DMS 273 (cell line): ENCODE results near the gene MRLN.
"Not testable (repeated sequence)": the region's sequence is repeated elsewhere in the genome, so short reads cannot be mapped to it uniquely, and the experiment has no call there.

ENCODE experiments used
- DNase-seq: peaks from one replicate; lab custom pipeline; 2025; ENCODE audit not compliant: unreplicated experiment; lab: John Stamatoyannopoulos, UW

The MRLN gene

GRCh38 chr10:59753267-59753666 lies at the start of gene MRLN:
Gene MRLN, minus strand, starts transcription at chr10:59753455.
- DNase-seq = peak; percentile 82

DNA sequence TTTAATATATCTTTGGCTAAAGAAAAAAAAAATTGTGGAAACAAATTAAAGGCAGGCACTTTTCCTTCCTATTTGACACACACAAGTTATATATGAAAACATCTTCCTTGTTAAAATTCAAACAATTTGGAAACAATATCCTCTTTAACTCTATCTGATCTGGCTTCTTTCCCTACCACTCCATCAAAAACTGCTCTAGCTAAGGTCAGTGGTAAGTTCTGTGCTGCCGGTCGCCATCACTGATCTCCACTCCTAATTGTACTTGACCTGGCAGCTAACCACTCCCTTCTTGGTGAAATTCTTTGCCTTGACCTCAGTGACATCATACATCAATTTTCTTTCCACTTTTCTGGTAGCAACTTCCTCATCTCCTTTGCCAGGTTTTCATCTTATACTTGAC lies 47.9 kb upstream of the MRLN start:
- DNase-seq = no peak

GRCh38 chr10:59799421-59799820 lies 46.2 kb upstream of the MRLN start:
- DNase-seq = no peak

GRCh38 chr10:59793919-59794318 lies 40.7 kb upstream of the MRLN start:
- no peak for DNase-seq

DNA sequence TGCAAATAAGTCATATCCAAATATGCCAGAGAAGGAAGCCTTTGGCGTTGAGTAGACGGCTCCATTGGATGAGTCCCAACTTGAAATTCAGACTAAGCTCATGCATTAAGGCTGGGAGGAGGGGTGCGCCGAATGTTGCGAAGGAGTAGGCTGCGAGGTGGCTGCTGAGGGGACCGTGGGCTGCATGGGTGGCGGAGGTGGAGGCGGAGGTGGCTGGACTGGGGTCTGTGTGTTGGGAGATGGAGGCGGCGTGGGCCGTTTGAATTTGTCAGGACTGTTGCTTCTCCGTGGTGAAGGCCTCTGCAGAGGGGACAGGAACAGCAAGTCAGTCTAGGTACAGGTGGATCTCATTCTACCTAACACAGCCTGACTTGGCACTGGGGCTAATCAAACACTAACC lies 39.6 kb upstream of the MRLN start:
- no peak for DNase-seq

DNA sequence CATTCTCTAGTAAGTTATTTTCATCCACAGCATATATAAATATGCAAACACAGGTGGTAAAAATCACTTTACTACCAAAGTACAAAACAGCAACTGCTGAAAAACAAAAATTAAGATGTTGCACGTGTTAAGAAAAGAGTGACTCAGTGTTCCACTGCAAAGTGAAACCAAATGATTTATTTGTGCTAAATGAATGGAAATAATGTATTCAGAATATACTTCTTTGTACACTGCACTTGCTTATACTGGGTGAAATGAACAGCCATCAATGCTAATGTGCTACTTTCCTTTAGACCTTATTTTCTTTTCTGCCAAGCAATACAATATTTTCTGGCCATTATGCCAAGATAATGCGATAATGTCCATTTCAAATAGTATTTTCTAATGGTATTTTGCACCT lies 38.3 kb upstream of the MRLN start:
- DNase-seq = no peak

DNA sequence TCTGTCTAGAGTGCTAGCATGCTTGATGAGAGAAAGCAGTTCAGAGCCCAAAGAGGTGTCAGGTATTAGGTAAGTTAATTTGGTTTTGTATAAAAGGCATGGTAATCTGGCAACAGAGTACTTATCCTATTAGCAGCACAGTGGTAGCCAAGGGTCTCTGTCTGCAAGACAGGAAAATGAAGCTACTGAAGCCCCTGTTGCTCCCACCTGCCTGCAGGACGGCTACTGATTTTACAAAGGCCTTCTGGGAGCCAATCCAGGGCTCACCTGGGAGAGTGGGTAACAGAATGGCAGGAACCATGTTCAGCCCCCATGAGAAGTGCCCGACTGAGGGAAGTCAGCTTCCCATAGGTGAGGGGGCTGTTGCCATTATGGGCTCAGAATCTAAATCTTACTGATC lies 36.8 kb upstream of the MRLN start:
- DNase-seq = not testable (repeated sequence)

GRCh38 chr10:59788914-59789313 lies 35.7 kb upstream of the MRLN start:
- not testable (repeated sequence) for DNase-seq

DNA sequence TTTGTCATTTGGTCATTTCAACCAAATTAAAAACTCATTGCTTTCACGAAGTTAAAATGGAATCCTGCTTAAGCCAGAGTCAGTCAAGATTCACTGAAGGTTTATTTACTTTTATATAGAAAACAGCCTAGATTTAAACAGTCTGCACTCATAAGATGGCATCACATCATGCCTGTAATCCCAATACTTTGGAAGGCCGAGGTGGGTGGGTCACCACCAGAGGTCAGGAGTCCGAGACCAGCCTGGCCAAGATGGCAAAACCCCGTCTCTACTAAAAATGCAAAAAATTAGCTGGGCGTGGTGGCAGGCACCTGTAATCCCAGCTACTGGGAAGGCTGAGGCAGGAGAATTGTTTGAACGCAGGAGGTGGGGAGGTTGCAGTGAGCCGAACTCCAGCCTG lies 33.8 kb upstream of the MRLN start:
- DNase-seq = not testable (repeated sequence)

GRCh38 chr10:59785476-59785875 lies 32.2 kb upstream of the MRLN start:
- not testable (repeated sequence) for DNase-seq

DNA sequence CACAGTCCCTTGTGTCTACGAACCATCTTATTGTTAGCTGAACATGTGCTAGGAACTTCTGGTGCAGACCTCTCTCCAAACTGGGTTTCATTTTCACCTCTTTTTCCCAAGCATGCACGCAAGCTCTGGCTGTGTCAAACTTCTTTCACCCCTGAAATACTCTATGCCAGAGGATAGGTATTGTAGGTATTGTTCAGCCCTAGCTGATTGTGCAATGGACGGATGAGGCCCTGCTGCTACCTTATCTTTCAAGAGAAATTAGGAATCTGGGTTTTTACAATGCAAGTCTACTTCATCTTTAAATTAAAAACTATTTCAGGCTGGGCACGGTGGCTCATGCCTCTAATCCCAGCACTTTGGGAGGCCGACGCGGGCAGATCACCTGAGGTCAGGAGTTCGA lies 28.3 kb upstream of the MRLN start:
- no peak for DNase-seq

GRCh38 chr10:59779756-59780533 lies 26.7 kb upstream of the MRLN start:
- no peak for DNase-seq

- DNase-seq = no peak
Measured at GRCh38 chr10:59774451-59774850, 21.2 kb upstream of the MRLN start.

DNA sequence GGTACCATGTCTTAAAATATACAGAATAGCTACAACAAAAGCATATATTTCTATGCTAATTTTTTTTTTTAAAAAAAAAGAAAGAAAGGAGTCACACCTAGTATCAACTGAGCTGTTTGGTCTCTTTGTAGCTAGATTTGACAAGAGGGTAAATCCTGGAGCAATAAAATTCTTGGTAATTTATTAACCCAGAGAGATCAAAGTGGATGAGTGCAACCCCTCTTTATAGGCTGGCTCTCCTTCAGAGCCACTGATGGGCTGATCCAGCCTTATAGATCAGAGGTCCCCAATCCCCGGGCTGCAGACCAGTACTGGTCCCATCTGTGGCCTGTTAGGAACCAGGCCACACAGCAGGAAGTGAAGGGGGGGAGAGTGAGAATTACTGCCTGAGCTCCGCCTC lies 19.8 kb upstream of the MRLN start:
- no peak for DNase-seq

GRCh38 chr10:59771162-59771807 lies 18.0 kb upstream of the MRLN start:
- DNase-seq = no peak

DNA sequence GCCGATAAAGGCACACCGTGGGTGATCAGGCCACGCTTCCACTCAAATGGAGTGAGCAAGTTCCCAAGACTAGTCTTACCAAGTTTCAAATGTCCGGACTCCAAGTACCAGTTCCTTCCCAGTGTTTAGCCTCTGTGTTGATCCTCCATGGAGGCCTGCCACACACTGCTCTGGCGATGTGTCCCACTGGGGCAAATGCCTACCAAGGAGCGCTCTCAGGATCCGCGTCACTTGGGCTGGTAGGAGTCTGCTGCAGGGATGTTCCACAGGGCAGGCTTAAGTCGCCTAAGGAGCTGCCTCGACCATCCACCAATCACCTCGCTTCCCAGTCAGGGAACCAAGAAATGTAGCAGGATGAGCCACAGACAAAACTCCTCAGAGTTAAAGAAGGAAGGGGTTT lies 17.4 kb upstream of the MRLN start:
- no peak for DNase-seq

- DNase-seq = no peak
Measured at GRCh38 chr10:59762505-59762904, 9.2 kb upstream of the MRLN start.

DNA sequence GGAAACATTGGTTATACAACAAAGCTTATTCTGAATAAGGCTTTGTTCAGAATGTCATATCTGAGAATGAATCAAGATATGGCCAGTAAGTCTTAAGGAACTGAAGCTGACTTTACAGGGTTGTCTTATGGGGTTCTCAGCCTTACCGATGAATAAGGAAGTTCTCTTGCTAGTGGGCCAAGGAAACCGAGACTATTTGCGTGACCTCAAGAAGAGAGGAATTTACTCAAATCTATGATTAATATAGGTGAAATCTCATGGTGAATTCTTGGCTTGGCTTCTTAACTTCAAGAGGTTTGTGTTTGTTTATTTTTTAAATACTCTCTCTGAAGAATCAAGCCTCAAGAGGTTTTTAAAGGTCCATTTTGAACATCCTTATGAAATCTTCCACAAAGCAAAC lies 4.7 kb upstream of the MRLN start:
- no peak for DNase-seq

- DNase-seq = no peak
Measured at GRCh38 chr10:59754951-59755350, 1.7 kb upstream of the MRLN start.

DNA sequence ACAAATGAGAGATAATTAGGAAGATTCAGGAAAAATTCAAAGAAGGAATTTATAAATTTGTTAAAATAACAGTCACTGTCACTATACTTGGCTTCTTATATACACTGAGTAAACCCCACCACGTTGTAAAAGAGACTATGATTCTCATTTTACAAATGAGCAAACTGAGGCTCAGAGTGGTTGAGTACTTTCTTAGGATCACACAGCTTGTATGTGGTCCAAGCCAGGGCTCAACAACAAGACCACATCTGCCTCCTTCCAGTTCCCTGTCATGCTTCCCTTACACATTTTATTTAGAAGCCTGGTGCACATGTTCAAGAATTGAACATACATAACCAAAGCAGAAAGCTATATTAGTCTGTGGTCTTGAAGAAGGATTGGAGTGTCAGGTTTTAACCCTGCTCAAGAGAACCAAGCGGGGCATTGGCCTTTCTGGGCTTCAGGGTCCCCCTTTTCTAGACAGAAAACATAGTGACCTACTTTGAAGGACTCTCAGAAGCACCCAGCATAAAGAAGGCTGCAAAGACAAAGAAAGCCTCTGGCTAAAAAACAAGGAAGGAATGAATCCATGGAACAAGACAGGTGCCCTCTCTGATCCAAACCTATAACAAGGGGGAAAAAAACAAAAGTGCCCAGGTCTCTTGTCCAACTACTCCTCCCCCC lies 846 bp downstream of the MRLN start:
- DNase-seq = peak; percentile 43

- peak; percentile 33 for DNase-seq
Measured at GRCh38 chr10:59750155-59750945, 2.9 kb downstream of the MRLN start.
